CD4-positive, alpha-beta T cell treated with Interleukin-17A for 1 hour (primary cell): ENCODE data around the gene KCNMA1.
"Not testable (repeated sequence)": the region's sequence is repeated elsewhere in the genome, so short reads cannot be mapped to it uniquely, and the experiment has no call there.

Experiments used
- DNase-seq: peaks from one replicate; pipeline ENCODE4 v3.0.0-alpha.2; 2020

KCNMA1 gene

DNA sequence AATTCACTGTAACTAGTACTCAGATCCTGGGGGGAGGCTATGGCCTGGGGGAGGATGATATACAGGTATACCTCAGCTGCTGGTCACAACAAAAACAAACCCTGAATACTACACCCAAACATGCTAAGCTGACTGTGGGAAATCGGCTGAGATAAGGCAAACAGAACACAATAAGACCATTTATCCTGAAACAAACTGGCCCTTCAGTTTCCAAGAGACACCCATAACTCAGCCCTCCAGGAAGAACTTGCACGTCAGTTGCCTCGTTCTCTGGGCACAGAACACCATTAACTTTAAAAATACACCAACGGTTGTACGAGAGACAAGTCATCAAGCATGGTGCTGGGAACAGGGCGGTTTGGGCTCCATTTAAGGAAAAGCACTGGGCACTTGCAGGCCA lies 24.1 kb upstream of the KCNMA1 start:
- no peak for DNase-seq

DNA sequence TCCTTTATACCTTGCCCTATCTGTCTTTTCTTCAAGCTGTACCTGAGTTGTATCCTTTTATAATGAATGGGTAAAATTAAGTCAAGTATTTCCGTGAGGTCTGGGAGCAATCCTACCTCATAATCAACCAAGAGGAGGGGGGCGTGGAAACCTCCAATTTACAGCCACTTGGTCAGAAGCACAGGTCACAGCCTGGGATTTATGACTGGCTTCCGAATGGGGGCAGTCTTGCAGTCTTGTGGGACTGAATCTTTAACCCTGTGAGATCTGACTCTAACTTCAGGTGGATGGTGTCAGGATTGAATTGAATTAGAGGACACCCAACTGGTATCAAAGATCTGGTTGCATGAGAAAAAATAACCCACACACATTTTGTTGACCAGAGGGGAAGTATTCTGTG lies 23.5 kb upstream of the KCNMA1 start:
- no peak for DNase-seq

DNA sequence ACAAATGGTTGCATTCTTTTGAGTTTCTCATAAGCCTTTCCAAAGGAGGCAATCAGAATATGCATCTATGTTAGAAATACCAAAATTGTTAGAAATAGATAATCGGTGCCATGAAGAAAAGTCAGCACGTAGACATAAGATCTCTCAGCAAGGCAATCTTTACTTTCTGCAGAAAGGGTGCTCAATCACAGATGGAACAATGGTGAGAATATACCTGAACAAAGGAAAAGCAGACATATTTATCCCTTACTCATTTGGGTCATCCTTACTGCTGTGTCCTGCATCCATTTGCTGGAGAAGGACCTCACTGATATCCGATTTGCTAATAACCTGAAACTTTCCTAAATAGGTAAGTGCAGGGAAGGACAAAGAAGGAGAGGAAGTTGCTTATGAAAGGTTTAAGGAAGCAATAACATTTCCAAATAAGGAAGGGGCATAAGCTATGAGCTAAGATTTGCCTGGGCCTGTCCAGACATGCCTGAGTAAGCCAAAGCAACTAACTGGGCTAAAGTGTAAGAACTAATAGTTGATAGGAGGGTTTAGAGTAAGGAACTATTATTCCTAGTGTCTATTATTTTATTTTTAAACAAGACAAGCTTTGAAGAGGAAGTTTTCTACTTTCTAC lies 21.6 kb upstream of the KCNMA1 start:
- DNase-seq: not testable (repeated sequence)

DNA sequence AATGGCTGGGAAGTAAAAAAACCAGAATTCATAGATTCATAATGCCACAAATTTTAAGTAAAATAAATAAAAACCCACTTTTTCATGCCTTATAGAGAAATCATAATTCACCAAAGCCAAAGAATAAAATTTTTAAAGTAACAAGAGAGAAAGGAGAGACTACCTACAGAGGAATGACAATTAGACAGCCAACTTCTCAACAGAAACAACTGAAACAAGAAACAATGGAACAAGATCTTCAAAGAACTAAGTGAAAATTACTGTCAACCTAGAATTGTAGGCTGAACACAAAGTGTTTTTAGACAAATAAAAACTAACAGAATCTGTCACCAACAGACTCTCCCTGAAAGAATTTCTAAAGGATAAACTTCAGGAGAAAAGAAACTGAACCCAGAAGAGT lies 15.6 kb upstream of the KCNMA1 start:
- no peak for DNase-seq

GRCh38 chr10:77649333-77650331 lies 12.0 kb upstream of the KCNMA1 start:
- DNase-seq: no peak

DNA sequence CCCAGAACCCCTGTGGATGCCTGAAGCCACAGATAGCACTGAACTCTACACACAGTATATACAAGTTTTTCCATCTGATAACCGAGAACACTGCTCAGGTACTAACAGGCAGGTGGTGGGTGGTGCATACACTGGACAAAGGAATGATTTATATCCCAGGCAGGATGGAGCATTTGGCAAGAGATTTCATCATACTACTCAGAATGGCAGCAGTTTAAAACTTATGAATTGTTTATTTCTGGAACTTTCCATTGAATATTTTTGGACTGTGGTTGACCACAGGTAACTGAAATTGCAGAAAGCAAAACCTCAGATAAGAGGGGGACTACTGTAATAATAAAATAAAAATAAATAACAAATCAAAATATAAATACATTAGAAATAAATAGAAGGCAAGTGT lies 10.9 kb upstream of the KCNMA1 start:
- DNase-seq: no peak

- no peak for DNase-seq
Observed at GRCh38 chr10:77647543-77648293, 10.1 kb upstream of the KCNMA1 start.

DNA sequence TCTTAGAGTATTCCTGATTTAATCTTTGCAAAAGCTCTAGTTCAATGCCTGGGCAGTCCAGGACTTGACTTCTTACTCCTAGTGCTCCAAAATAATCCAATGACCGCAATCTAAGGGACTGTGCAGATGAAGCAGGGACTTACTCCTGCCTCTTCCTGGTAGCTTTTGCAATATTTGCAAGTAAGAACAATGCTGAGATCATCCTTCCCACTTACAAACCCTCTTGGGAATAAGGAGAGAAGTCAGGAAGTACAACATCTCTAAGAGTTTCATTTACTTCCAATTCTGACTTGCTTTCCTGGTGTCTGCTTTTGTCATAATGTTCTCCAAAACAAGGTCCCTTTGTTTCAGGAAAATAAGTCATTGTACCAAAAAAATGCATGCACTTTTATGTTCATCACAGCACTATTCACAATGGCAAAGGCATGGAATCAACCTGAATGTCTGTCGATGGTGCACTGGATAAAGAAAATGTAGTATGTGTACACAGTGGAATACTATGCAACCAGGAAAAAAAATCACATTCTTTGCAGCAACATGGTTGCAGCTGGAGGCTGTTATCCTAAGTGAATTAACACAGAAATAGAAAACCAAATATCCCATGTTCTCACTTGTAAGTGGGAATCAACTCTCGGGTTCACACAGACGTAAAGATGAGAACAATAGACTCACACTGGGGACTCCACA lies 7.1 kb upstream of the KCNMA1 start:
- no peak for DNase-seq

DNA sequence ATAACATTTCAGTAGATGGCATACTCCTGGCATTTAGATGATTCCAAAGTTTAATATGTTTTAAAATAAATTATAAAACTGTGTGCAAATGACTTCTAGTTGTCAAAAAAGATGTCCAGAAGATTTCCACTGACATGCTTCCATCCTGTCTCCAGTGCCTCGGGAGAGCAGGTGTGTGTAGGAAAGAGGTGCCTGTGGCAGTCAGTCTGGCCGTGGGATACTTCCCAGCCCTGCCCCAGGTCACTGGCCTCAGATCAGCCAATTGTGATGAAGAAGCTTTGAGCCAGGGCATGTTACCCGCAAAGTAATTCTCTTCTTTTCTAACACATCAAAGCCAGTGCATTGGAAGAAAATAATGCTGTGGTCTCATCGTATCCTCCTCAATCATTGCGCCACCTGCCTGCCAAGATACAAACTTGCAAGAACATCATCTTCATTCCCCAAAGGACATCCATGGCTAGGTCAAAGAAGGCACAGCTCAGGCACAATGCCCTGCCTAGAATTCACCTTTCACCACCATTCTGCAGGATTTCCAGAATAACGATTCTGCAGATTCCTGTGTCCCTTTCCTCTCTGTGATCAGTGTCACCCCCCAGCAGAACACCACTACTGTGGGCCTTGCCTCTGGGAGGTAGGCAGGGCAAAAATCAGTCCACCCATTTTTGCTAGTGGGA lies 6.3 kb upstream of the KCNMA1 start:
- peak; percentile 22 for DNase-seq

GRCh38 chr10:77641788-77642397 lies 4.3 kb upstream of the KCNMA1 start:
- peak; percentile 58 for DNase-seq

- DNase-seq: no peak
Observed at GRCh38 chr10:77641344-77641743, 3.7 kb upstream of the KCNMA1 start.

GRCh38 chr10:77640167-77640566 lies 2.6 kb upstream of the KCNMA1 start:
- no peak for DNase-seq

GRCh38 chr10:77639756-77640155 lies 2.1 kb upstream of the KCNMA1 start:
- DNase-seq: no peak

GRCh38 chr10:77638321-77639101 lies 903 bp upstream of the KCNMA1 start:
- no peak for DNase-seq

DNA sequence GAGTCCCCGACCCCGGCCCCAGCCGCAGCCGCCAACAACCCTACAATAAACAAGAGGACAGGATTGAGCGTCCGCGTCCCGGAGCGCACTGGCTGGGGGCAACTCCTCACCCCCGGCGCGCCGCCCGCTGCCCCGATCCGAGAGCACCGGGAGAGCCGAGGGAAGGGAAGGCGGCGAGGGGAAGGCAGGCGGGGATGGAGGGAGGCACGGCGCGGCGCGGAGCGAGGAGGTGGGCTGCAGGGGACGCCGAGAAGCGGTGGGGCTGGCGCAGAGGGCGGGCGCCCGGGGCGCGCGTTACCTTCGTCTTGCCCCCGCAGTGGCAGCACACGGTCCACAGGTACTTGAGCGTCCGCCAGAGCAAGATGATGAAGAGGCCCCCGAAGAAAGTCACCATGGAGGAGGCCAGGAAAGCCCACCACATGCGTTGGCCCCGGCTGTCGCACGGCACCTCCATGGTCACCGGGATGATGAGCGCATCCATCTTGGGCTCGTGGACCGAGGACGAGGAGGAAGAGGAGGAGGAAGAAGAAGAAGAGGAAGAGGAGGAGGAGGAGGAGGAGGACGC lies 559 bp downstream of the KCNMA1 start:
- no peak for DNase-seq

DNA sequence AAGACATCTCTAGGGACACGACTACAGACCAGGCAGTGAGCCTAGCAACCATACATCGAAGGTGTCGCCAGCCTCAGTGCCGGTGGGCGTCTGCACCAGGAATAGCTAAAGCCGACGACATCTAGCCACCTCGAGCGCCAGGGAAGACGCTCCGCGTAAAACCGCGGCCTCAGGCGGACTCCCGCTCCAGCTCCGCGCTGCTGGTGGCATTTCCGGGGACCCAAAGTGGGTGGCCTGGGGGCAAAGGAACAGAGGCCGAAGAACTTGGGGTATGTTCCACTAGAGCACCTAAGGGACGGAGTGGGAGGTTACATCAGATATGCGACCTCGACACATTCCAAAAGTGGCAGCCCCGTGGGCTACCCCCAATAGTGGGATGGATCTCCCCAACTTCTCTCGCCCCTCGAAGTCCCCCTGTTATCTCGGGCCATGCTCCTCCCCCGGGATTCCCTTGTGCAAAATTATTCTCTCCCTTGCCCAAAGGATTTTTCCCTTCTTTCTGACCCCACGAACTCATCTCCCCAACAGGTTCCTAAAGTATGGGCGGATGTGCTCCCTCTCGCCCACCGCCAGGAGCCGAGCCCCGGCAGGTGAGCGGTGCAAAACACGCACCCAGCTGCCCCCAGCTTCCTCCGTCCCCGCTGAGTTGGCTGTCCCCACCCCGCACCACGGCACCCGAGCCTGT lies 1.2 kb downstream of the KCNMA1 start:
- DNase-seq: no peak

- DNase-seq: no peak
Observed at GRCh38 chr10:77635402-77636227, 2.0 kb downstream of the KCNMA1 start.

DNA sequence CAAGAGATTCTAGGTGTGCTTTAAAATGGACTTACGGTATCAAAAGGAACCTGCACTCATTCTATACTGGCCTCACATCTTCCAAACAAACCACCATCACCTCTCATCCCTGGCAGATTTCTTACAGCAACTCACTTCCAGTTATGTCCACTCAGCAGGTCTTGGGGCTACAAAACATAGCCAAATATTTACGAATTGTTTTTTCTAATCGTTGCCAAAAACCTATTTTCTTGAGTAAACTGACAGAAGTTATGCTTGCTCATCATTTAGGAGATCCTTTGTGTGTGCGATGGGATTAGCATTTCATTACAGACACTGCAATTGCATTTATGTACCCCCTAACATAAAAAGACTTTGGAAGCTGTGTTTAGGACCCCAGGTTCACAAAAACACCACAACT lies 2.7 kb downstream of the KCNMA1 start:
- DNase-seq: no peak

DNA sequence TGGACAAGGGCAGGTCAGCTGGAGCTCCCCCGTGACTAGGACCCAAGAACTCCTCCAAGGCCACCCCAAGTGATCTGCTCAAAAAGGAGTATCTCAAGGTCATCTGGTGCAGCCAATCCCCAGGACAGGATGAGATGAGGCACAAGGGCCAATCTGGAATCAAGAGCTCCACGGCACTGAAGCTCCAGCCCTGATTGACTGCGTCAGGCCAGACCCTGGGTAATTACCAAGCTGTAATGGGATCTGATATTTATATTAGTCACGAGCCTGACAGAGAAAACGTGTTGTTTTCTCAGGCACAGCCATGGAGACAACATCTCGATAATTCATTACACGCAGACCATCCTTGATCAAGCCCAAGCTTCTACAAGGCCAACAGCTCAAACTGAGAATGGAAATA lies 4.2 kb downstream of the KCNMA1 start:
- no peak for DNase-seq
